ENCODE data around the gene LAIR2.
"Not testable (repeated sequence)": the region's sequence is repeated elsewhere in the genome, so short reads cannot be mapped to it uniquely, and the experiment has no call there.

The LAIR2 gene

GRCh38 chr19:54464630-54465425 lies 37.8 kb upstream of the LAIR2 start:
- peak; percentile 91 for DNase-seq

GRCh38 chr19:54465426-54466109 lies 37.1 kb upstream of the LAIR2 start:
- no peak for DNase-seq

- not testable (repeated sequence) for DNase-seq
Measured at GRCh38 chr19:54466110-54466480, 36.5 kb upstream of the LAIR2 start.

GRCh38 chr19:54469496-54469934 lies 33.1 kb upstream of the LAIR2 start:
- DNase-seq: no peak

- DNase-seq: no peak
Measured at GRCh38 chr19:54470276-54470887, 32.2 kb upstream of the LAIR2 start.

- DNase-seq: no peak
Measured at GRCh38 chr19:54470991-54471782, 31.4 kb upstream of the LAIR2 start.

GRCh38 chr19:54473071-54473891 lies 29.4 kb upstream of the LAIR2 start, which contains the start of gene CDC42EP5:
CDC42EP5 (minus strand) TSS chr19:54473296; CDS start chr19:54465547, 7,749 bp downstream.
- DNase-seq: no peak

- no peak for DNase-seq
Measured at GRCh38 chr19:54473892-54474372, 28.7 kb upstream of the LAIR2 start.

- no peak for DNase-seq
Measured at GRCh38 chr19:54475706-54476105, 26.9 kb upstream of the LAIR2 start.

- DNase-seq: no peak
Measured at GRCh38 chr19:54477650-54478049, 25.0 kb upstream of the LAIR2 start.

GRCh38 chr19:54478677-54479266 lies 23.9 kb upstream of the LAIR2 start:
- no peak for DNase-seq

- DNase-seq: no peak
Measured at GRCh38 chr19:54480051-54480450, 22.6 kb upstream of the LAIR2 start.

GRCh38 chr19:54481326-54481930 lies 21.2 kb upstream of the LAIR2 start:
- DNase-seq: peak; percentile 52

GRCh38 chr19:54482889-54483288 lies 19.7 kb upstream of the LAIR2 start:
- no peak for DNase-seq

GRCh38 chr19:54484451-54484850 lies 18.2 kb upstream of the LAIR2 start:
- DNase-seq: no peak

GRCh38 chr19:54485851-54486250 lies 16.8 kb upstream of the LAIR2 start:
- DNase-seq: no peak

GRCh38 chr19:54489341-54489740 lies 13.3 kb upstream of the LAIR2 start:
- no peak for DNase-seq

- DNase-seq: no peak
Measured at GRCh38 chr19:54489766-54490165, 12.9 kb upstream of the LAIR2 start.

GRCh38 chr19:54492568-54492967 lies 10.1 kb upstream of the LAIR2 start:
- no peak for DNase-seq

- not testable (repeated sequence) for DNase-seq
Measured at GRCh38 chr19:54493056-54493455, 9.6 kb upstream of the LAIR2 start.

GRCh38 chr19:54493967-54494585 lies 8.6 kb upstream of the LAIR2 start:
- DNase-seq: no peak
